HepG2 (cell line): ENCODE results near the gene ZFHX3. TPM values are rescaled to one million over a fixed set of nuclear protein-coding genes. Genes with fewer than 3 reads are reported as not detected.

Experiments
- CENPT ChIP-seq: sonication (generic); formaldehyde crosslinking; IDR thresholded peaks from 2 replicates; pipeline ENCODE4 v1.8.0; 2022; ENCODE audit warnings: low read depth, mild to moderate bottlenecking, moderate library complexity, missing genetic modification reagents
- HNRNPL ChIP-seq: fragments of 200-400 bp; formaldehyde crosslinking; IDR thresholded peaks from 2 replicates; pipeline ENCODE4 v1.6.1; 2017; ENCODE audit warnings: mild to moderate bottlenecking, low read depth, low read length
- PHF20 ChIP-seq: sonication (generic); formaldehyde crosslinking; IDR thresholded peaks from 2 replicates; pipeline ENCODE4 v1.5.0; 2020; ENCODE audit warnings: mild to moderate bottlenecking, missing genetic modification reagents
- POLR2A ChIP-seq, 2 experiments: IDR thresholded peaks; 2 replicates each; pipeline ENCODE4 v1.6.1; 2011; ENCODE audit warnings: low read depth in 2 of 2, low read length in 2 of 2, mild to moderate bottlenecking in 1 of 2, moderate library complexity in 1 of 2; ENCODE audit not compliant: insufficient read depth in 1 of 2
- SCMH1 ChIP-seq: sonication (generic); formaldehyde crosslinking; IDR thresholded peaks from 2 replicates; pipeline ENCODE4 v1.9.0; 2021; ENCODE audit warnings: missing genetic modification reagents, mild to moderate bottlenecking, borderline replicate concordance
- SMARCC2 ChIP-seq: fragments of 450-650 bp; IDR thresholded peaks from 2 replicates; pipeline ENCODE4 v1.6.1; 2017; ENCODE audit warnings: antibody characterized with exemption, mild to moderate bottlenecking
- SMARCE1 ChIP-seq: fragments of 450-650 bp; IDR thresholded peaks from 2 replicates; pipeline ENCODE4 v1.6.1; 2017; ENCODE audit warnings: borderline replicate concordance
- TCF12 ChIP-seq, 2 experiments: fragments of 450-650 bp in 1 of 2; sonication (generic) in 1 of 2; formaldehyde crosslinking in 1 of 2; IDR thresholded peaks; 2 replicates each; pipeline versions ENCODE4 v1.6.1 to v1.8.0; 2017 to 2022; ENCODE audit warnings: antibody characterized with exemption in 1 of 2, mild to moderate bottlenecking in 1 of 2, missing genetic modification reagents in 1 of 2, moderate library complexity in 1 of 2
- TOE1 ChIP-seq: sonication (generic); formaldehyde crosslinking; IDR thresholded peaks from 2 replicates; pipeline ENCODE4 v1.4.0; 2020; ENCODE audit warnings: mild to moderate bottlenecking, missing genetic modification reagents
- ZNF546 ChIP-seq: sonication (generic); formaldehyde crosslinking; conservative IDR thresholded peaks from 2 replicates; pipeline ENCODE4 v1.8.1; 2023; ENCODE audit warnings: mild to moderate bottlenecking, missing genetic modification reagents
- polyA plus RNA-seq, 8 experiments: library from polyadenylated mRNA; depleted of rRNA in 3 of 8; stranded (reverse) in 7 of 8; unstranded in 1 of 8; fragments of >200 nt; fragmentation: Illumina TruSeq in 4 of 8; extraction: Trizol in 4 of 8; gene quantifications; 2 replicates each; pipeline versions ENCODE4 v1.2.1 to v1.2.3, GENCODE V29; 2011 to 2016; ENCODE audit warnings: low read depth in 4 of 8, missing spikeins in 1 of 8, mixed read lengths in 1 of 8; ENCODE audit not compliant: insufficient read depth in 1 of 8
- total RNA-seq, 5 experiments: library from RNA; depleted of rRNA; stranded (reverse); fragments of >200 nt; fragmentation: Illumina TruSeq; extraction: Trizol; gene quantifications; 2 replicates each; pipeline ENCODE4 v1.2.3, GENCODE V29; 2016; ENCODE audit warnings: low read depth in 1 of 5
- TF ChIP-seq, protein P1 (sequence below): sonication (generic); formaldehyde crosslinking; IDR thresholded peaks from 2 replicates; pipeline ENCODE4 v1.9.0; 2021; ENCODE audit warnings: missing genetic modification reagents, mild to moderate bottlenecking, borderline replicate concordance
- TF ChIP-seq, protein P2 (sequence below): sonication (generic); formaldehyde crosslinking; IDR thresholded peaks from 2 replicates; pipeline ENCODE4 v1.4.0; 2020; ENCODE audit warnings: mild to moderate bottlenecking, low read depth, missing genetic modification reagents
- TF ChIP-seq, protein P3 (sequence below): sonication (generic); formaldehyde crosslinking; IDR thresholded peaks from 2 replicates; pipeline ENCODE4 v1.5.1; 2020; ENCODE audit warnings: mild to moderate bottlenecking, missing genetic modification reagents
- TF ChIP-seq, protein P4 (sequence below): sonication (generic); formaldehyde crosslinking; IDR thresholded peaks from 2 replicates; pipeline ENCODE4 v1.9.0; 2022; ENCODE audit warnings: low read depth, missing genetic modification reagents

Gene ZFHX3
- total and polyA plus RNA-seq, 2 of the 13 experiments (the other 11 are each of a cell fraction or from before 2014, with no cell fraction given) = 5.0 to 6.0 TPM

DNA sequence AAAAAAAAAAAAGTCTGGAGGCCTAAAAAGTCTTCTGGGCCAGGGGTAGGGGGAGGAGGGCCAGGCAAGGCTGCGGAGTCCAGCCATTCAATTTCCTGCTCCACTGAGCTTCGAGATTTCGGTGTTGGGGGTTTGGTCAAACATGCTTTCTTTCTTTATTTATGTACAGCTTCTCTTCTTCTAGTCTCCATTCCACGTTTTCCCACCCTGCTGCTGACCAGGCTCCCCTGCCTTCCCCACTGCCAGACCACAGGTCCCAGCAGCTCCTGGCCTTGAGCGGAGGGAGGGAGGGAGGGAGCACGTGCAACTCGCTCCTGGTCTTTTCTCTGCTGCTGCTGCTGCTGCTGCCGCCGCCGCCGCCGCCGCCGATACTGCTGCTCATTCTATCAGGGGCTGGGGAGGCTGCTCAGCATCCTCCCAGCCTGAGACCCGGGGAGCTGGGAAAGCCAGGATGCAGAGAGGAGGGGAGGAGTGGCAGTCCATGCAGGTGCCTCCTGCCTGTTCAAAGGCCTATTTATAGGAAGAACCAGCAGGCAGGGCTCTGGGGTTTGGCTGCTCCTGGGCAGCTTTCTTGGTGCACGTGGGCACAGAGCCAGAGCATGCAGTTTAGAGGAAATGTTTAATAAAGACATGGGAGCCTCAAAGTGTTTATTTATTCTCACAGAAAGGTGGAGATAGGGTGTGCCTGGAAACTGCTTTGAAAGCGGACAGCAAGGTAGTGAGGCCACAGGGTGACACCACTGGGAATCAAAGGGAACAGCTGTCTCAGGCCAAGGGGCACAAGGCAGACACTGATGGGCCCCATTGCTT lies 23.4 kb upstream of the ZFHX3 start (continued):
- TF ChIP-seq CENPT (no peak), SMARCE1 (no peak), PHF20 (CRISPR knock-in tag) (no peak), SCMH1 (CRISPR knock-in tag) (no peak), POLR2A (IDR thresholded peaks at IDR 0.05; ENCODE audit: insufficient read depth in 1 of 2, low read depth in 2 of 2, low read length in 2 of 2) (no peak), TCF12 (IDR thresholded peaks at IDR 0.05) (no peak), TCF12 (CRISPR knock-in tag; IDR thresholded peaks at IDR 0.05) (no peak), TOE1 (0 out of 2 replicates have a peak, but pooled peaks have one; percentile 47), SMARCC2 (no peak), ZNF546 (CRISPR knock-in tag) (no peak), HNRNPL (no peak)
- TF ChIP-seq, protein P1, sequence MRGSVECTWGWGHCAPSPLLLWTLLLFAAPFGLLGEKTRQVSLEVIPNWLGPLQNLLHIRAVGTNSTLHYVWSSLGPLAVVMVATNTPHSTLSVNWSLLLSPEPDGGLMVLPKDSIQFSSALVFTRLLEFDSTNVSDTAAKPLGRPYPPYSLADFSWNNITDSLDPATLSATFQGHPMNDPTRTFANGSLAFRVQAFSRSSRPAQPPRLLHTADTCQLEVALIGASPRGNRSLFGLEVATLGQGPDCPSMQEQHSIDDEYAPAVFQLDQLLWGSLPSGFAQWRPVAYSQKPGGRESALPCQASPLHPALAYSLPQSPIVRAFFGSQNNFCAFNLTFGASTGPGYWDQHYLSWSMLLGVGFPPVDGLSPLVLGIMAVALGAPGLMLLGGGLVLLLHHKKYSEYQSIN (CRISPR knock-in tag) = no peak
- TF ChIP-seq, protein P2, sequence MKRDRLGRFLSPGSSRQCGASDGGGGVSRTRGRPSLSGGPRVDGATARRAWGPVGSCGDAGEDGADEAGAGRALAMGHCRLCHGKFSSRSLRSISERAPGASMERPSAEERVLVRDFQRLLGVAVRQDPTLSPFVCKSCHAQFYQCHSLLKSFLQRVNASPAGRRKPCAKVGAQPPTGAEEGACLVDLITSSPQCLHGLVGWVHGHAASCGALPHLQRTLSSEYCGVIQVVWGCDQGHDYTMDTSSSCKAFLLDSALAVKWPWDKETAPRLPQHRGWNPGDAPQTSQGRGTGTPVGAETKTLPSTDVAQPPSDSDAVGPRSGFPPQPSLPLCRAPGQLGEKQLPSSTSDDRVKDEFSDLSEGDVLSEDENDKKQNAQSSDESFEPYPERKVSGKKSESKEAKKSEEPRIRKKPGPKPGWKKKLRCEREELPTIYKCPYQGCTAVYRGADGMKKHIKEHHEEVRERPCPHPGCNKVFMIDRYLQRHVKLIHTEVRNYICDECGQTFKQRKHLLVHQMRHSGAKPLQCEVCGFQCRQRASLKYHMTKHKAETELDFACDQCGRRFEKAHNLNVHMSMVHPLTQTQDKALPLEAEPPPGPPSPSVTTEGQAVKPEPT (CRISPR knock-in tag) = peak; percentile 70; the same call in 1 of the 2 replicates
- TF ChIP-seq, protein P3, sequence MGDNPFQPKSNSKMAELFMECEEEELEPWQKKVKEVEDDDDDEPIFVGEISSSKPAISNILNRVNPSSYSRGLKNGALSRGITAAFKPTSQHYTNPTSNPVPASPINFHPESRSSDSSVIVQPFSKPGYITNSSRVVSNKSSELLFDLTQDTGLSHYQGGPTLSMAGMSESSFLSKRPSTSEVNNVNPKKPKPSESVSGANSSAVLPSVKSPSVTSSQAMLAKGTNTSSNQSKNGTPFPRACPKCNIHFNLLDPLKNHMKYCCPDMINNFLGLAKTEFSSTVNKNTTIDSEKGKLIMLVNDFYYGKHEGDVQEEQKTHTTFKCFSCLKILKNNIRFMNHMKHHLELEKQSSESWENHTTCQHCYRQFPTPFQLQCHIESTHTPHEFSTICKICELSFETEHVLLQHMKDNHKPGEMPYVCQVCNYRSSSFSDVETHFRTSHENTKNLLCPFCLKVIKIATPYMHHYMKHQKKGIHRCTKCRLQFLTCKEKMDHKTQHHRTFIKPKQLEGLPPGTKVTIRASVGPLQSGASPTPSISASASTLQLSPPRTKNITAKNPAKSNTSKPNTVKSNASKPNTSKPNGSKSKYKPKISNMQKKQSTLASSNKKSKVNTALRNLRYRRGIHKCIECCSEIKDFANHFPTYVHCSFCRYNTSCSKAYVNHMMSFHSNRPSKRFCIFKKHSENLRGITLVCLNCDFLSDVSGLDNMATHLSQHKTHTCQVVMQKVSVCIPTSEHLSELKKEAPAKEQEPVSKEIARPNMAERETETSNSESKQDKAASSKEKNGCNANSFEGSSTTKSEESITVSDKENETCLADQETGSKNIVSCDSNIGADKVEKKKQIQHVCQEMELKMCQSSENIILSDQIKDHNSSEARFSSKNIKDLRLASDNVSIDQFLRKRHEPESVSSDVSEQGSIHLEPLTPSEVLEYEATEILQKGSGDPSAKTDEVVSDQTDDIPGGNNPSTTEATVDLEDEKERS (CRISPR knock-in tag) = no peak
- TF ChIP-seq, protein P4, sequence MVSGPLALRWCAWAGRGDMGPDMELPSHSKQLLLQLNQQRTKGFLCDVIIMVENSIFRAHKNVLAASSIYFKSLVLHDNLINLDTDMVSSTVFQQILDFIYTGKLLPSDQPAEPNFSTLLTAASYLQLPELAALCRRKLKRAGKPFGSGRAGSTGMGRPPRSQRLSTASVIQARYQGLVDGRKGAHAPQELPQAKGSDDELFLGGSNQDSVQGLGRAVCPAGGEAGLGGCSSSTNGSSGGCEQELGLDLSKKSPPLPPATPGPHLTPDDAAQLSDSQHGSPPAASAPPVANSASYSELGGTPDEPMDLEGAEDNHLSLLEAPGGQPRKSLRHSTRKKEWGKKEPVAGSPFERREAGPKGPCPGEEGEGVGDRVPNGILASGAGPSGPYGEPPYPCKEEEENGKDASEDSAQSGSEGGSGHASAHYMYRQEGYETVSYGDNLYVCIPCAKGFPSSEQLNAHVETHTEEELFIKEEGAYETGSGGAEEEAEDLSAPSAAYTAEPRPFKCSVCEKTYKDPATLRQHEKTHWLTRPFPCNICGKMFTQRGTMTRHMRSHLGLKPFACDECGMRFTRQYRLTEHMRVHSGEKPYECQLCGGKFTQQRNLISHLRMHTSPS (CRISPR knock-in tag) = no peak
